ENCODE results near the gene BCAS1.

Gene BCAS1

DNA sequence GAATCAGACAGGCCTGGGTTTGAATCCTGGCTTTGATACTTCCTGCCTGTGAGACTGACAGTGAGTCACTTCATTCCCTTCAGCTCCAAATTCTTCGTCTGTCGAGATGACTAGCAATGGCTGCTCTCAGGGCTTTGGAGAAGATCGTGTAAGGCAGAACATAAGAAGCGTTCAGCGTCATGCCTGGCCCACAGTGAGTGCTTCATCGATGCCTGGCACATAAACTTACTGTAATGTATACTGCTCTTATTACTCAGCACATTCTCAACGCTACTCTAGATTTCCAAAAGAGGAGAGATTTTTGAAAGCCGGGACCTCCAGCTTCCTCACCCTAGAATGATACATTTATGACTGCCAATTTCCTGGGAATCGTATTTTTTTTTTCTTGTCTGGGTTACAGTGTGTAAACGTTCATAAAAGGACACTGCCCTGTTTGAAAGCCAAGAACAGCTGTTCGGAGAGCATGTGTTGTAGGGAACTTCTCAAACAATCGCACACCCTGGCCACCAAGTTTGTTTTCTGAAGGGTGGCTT is 16.2 kb upstream of the BCAS1 start:
- H3K4me3 ChIP-seq (ENCODE audit: low read depth, low read length) = no peak overlapping the region
- TF ChIP-seq, protein P1, sequence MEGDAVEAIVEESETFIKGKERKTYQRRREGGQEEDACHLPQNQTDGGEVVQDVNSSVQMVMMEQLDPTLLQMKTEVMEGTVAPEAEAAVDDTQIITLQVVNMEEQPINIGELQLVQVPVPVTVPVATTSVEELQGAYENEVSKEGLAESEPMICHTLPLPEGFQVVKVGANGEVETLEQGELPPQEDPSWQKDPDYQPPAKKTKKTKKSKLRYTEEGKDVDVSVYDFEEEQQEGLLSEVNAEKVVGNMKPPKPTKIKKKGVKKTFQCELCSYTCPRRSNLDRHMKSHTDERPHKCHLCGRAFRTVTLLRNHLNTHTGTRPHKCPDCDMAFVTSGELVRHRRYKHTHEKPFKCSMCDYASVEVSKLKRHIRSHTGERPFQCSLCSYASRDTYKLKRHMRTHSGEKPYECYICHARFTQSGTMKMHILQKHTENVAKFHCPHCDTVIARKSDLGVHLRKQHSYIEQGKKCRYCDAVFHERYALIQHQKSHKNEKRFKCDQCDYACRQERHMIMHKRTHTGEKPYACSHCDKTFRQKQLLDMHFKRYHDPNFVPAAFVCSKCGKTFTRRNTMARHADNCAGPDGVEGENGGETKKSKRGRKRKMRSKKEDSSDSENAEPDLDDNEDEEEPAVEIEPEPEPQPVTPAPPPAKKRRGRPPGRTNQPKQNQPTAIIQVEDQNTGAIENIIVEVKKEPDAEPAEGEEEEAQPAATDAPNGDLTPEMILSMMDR (conservative IDR thresholded peaks at IDR 0.05; ENCODE audit: low read depth, low read length) = no peak
- no peak for DNase-seq (ENCODE audit: low read depth)

DNA sequence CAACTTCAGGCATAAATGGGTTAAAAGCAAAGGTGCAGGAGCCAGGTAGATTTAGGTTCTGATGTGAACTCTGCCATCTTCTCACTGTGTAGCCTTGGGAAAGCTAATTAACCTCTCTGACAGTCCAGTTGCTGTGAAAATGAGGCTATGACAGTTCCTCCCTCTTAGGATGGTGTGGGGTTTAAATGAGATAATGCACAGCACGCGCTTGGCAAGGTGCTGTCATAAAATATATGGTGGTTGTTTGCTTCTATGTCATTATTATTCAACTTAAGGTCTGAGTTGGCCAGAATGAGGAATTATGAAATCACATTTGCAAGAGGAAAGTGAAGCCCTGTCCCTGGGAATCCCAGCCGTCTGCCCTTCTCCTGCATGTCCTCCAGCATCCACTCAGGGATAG is 15.5 kb upstream of the BCAS1 start:
- no peak for DNase-seq (ENCODE audit: low read depth)
- no peak overlapping the region for H3K4me3 ChIP-seq (ENCODE audit: low read depth, low read length)
- TF ChIP-seq, protein P1 (conservative IDR thresholded peaks at IDR 0.05; ENCODE audit: low read depth, low read length) = no peak

DNA sequence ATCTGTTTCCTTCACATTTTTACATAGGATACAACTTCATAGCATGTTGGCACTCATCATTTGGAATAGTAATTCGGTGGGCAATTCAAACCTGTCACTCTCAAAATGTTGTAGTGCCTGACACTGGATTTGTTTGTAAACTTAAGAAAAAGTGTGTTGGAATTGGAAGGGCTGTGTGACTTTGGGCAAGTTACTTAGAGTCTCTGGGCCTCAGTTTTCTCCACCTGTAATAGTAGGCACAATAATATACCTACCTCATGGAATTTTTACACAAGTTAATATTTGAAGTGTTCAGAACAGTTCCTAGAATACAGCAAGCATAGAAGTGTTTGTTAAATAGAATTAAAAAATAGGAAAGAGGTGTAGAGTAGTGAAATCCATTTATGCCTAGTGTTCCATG is 15.0 kb upstream of the BCAS1 start:
- DNase-seq (ENCODE audit: low read depth) = no peak
- TF ChIP-seq, protein P1 (conservative IDR thresholded peaks at IDR 0.05; ENCODE audit: low read depth, low read length) = no peak
- H3K4me3 ChIP-seq (ENCODE audit: low read depth, low read length) = no peak overlapping the region

DNA sequence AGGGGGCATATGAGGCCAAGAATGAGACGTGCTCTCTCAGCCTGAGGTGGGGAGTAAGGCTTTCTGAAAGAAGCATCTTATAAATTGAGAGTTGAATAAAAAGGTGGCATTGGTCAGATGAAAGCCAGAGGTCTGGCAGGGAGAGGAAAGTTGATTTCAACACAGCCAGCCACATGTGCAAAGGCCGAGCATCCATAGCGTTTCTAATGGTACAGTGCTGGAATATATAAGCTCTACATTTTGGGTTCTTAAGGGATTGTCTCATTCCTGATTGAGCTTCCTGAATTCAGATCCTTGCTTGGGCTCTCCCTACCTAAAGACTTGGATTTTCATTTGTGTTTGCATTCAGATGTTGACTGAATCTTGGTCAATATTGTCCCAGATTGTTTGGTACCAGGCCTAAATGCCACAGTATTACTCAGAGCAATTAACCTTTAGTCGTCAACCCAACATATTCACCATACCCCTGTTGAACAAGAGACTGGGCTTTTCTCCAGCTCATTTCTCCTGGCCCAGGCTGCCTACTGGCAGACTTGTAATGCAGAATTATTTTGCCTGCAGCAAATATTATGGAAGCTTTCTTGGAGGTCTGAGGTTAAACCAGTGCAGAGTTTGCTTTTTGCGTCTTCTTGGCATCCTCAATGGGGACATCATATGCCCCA is 14.5 kb upstream of the BCAS1 start:
- TF ChIP-seq, protein P1 (conservative IDR thresholded peaks at IDR 0.05; ENCODE audit: low read depth, low read length) = no peak

DNA sequence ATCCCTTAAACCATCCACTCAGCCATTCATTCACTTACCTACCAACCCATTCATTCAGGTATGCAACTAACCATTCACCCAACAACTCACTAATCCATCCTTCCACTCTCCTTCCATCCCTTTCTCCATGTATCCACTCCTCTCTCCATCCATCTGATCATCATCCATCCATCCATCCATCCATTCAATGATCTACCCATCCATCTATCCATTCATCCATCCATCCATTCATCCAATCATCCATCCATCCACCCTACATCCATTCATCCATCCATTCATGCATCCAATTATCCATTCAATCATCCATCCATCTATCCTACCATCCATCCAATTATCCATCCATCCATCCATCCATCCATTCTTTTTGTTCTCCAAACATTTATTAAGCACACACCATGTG is 13.8 kb upstream of the BCAS1 start:
- H3K4me3 ChIP-seq (ENCODE audit: low read depth, low read length) = no peak overlapping the region
- TF ChIP-seq, protein P1 (conservative IDR thresholded peaks at IDR 0.05; ENCODE audit: low read depth, low read length) = no peak
- no peak for DNase-seq (ENCODE audit: low read depth)

More for the DNA sequence above, 14.5 kb upstream of the BCAS1 start:
- no peak for DNase-seq (ENCODE audit: low read depth)
- H3K4me3 ChIP-seq (ENCODE audit: low read depth, low read length) = no peak overlapping the region

DNA sequence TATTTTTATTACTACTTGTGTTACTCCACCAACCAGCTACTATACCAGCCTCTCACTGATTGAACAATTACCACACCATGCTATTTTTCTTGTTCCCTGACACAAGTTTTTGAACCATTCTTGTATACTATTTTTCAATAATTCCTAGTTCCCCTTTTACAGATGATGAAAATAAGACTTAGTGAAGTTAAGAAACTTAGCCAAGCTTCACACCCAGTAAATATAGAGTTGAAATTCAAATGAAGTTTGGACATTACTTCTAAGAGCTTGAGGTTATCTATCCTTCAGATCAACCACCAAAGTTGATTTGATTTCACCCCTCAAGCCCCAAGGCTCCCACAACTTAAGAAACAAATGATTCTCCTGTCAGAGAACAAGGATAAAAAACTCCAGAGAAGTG is 13.1 kb upstream of the BCAS1 start:
- TF ChIP-seq, protein P1 (conservative IDR thresholded peaks at IDR 0.05; ENCODE audit: low read depth, low read length) = no peak
- DNase-seq (ENCODE audit: low read depth) = no peak
- no peak overlapping the region for H3K4me3 ChIP-seq (ENCODE audit: low read depth, low read length)

DNA sequence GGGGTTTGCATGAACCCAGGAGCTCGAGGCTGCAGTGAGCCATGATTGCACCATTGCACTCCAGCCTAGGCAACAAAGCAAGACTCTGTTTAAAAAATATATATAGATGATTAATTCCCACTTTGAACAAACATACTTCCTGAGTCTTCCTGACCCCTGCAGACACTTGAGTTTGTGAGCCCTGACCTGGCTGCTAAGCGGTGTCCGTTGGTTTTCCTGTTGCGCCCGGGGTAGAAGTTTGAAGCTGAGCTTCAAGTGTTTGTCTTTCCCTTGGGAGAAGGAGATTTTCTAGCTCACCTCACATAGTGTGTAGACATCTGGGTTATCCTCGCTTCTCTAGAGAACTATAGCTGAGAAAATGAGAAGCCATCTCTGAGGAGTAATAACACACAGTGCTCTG is 11.7 kb upstream of the BCAS1 start:
- no peak for DNase-seq (ENCODE audit: low read depth)
- TF ChIP-seq, protein P1 (conservative IDR thresholded peaks at IDR 0.05; ENCODE audit: low read depth, low read length) = no peak
- H3K4me3 ChIP-seq (ENCODE audit: low read depth, low read length) = no peak overlapping the region
